Lung (tissue), 12 donors: ENCODE measurements around the gene STBD1. TPM values are rescaled to one million over a fixed set of nuclear protein-coding genes. Genes with fewer than 3 reads are reported as not detected.

Experiments
- ATAC-seq: fragments of 200-7000 bp; cut with Tn5 transposase; one replicate; pipeline ENCODE4 v1.9.1; 2020; ENCODE audit warnings: moderate number of reproducible peaks; ENCODE audit not compliant: insufficient read depth, low FRiP score
- DNase-seq, 3 donors: peaks; one replicate each; pipeline ENCODE4 v3.0.0-alpha.2; 2013 to 2017
- H3K27ac ChIP-seq, 2 donors: one replicate each; pipeline ENCODE4 v1.5.1; 2013; ENCODE audit warnings: mild to moderate bottlenecking in 2 of 2, moderate library complexity in 2 of 2, control low read depth in 1 of 2, inconsistent platforms in 1 of 2, low read depth in 1 of 2, low read length in 1 of 2
- H3K27me3 ChIP-seq, 3 donors: one replicate each; pipeline ENCODE4 v1.5.1; 2013; ENCODE audit warnings: low read length in 2 of 3; ENCODE audit not compliant: control insufficient read depth in 3 of 3, insufficient read depth in 3 of 3
- H3K36me3 ChIP-seq, 4 donors: one replicate each; pipeline ENCODE4 v1.5.1; 2013; ENCODE audit warnings: low read length in 4 of 4, mild to moderate bottlenecking in 1 of 4, moderate library complexity in 1 of 4; ENCODE audit not compliant: control insufficient read depth in 4 of 4, insufficient read depth in 4 of 4
- H3K4me1 ChIP-seq, 5 donors: one replicate each; pipeline ENCODE4 v1.5.1; 2013; ENCODE audit warnings: low read length in 5 of 5, mild to moderate bottlenecking in 2 of 5, moderate library complexity in 1 of 5; ENCODE audit not compliant: control insufficient read depth in 5 of 5, insufficient read depth in 5 of 5
- H3K4me3 ChIP-seq: one replicate; pipeline ENCODE4 v1.5.1; 2013; ENCODE audit warnings: mild to moderate bottlenecking, control low read depth, moderate library complexity
- H3K9ac ChIP-seq, 2 donors: one replicate each; pipeline ENCODE4 v1.5.1; 2013; ENCODE audit warnings: low read length in 2 of 2, control low read depth in 1 of 2; ENCODE audit not compliant: insufficient read depth in 1 of 2
- H3K9me3 ChIP-seq, 4 donors: one replicate each; pipeline ENCODE4 v1.5.1; 2013; ENCODE audit warnings: low read length in 3 of 4, mild to moderate bottlenecking in 1 of 4, moderate library complexity in 1 of 4; ENCODE audit not compliant: control insufficient read depth in 4 of 4, insufficient read depth in 3 of 4
- WGBS, 2 donors: extraction: QIAGEN DNeasy Blood & Tissue Kit; methylation state at CpG; one replicate each; pipeline ENCODE4 v1.1.7; 2013; 5-methylcytosine and 5-hydroxymethylcytosine counted together
- polyA plus RNA-seq, 2 donors: library from polyadenylated mRNA; stranded (reverse); fragments of 200-250 nt; gene quantifications; one replicate each; pipeline ENCODE4 v1.2.1, GENCODE V29; 2013
- total RNA-seq, 2 donors: library from RNA; depleted of rRNA in 1 of 2; stranded (reverse); fragments of >200 nt in 1 of 2; gene quantifications; one replicate each; pipeline ENCODE4 v1.2.1, GENCODE V29; 2014 to 2021
- TF ChIP-seq, protein P1 (sequence below): IDR thresholded peaks from 2 replicates; pipeline ENCODE4 v1.5.1; 2012; ENCODE audit warnings: mild to moderate bottlenecking; ENCODE audit errors: control extremely low read depth, extremely low read depth
- donor health status: control.
- donor health status: control.
- donor health status: Bipolar disorder and iron deficiency.
- donor health status: healthy.
- donor health status: DM: yes; HTN: yes; CAD: no.

STBD1 gene
- total and polyA plus RNA-seq, 4 donors: 1.5 to 14.8 (median 6.9) TPM

DNA sequence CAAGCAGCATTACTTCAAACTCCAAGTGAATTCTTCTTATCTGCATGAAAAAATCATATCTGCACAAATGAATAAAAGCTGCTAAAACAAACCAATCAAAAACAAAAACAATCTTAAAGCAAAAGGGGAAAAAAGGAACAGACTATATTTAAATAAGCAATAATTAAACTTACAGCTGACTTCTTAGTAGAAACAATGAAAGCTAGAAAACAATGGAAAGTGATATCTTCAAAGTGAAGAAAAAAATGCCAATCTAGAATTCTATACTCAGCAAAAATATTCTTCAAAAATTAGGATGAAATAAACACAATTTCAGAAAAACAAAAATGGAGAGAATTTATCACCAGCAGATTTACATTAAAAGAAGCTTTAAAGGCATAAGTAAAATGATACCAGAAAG lies 20.0 kb downstream of the STBD1 start:
- ATAC-seq (no peak), DNase-seq (no peak)
- peaks cover 0 to 13% (median 2%) of the 10 kb centered on the region in 4 donors for H3K9me3 ChIP-seq
- no peak overlapping the region for H3K4me3 ChIP-seq
- H3K36me3 ChIP-seq: no peaks in the 10 kb centered on the region
- H3K9ac ChIP-seq: no peak overlapping the region
- H3K27me3 ChIP-seq: no peaks in the 10 kb centered on the region
- TF ChIP-seq, protein P1, sequence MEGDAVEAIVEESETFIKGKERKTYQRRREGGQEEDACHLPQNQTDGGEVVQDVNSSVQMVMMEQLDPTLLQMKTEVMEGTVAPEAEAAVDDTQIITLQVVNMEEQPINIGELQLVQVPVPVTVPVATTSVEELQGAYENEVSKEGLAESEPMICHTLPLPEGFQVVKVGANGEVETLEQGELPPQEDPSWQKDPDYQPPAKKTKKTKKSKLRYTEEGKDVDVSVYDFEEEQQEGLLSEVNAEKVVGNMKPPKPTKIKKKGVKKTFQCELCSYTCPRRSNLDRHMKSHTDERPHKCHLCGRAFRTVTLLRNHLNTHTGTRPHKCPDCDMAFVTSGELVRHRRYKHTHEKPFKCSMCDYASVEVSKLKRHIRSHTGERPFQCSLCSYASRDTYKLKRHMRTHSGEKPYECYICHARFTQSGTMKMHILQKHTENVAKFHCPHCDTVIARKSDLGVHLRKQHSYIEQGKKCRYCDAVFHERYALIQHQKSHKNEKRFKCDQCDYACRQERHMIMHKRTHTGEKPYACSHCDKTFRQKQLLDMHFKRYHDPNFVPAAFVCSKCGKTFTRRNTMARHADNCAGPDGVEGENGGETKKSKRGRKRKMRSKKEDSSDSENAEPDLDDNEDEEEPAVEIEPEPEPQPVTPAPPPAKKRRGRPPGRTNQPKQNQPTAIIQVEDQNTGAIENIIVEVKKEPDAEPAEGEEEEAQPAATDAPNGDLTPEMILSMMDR: no peak
- no peaks in the 10 kb centered on the region for H3K4me1 ChIP-seq
- no peak overlapping the region for H3K27ac ChIP-seq

DNA sequence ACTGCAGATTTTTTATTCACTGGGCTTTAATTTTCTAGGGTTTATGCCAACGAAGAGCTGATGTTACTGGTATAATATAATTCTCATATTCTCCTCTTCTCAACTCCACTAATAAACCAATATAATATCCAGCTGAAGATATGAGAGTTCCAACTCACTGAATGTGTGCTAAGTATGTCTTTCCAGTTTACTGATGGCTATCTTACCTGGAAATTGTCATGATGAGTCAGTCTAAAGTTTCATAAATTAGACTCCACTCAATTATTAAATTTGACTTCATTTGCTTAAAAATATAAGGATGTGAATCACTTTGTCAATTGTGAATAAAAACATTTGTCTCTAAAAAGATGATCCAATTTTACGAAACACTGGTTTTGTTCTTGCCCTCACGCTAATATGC lies 28.4 kb downstream of the STBD1 start:
- H3K36me3 ChIP-seq: no peaks in the 10 kb centered on the region
- WGBS, 2 donors: 75 to 87% methylated on average over 3 of the region's 3 CpGs
- TF ChIP-seq, protein P1: no peak
- no peaks in the 10 kb centered on the region for H3K9me3 ChIP-seq
- no peak overlapping the region for H3K9ac ChIP-seq
- peaks cover 0 to 2% (median 0%) of the 10 kb centered on the region in 3 donors for H3K27me3 ChIP-seq
- no peak overlapping the region for H3K4me3 ChIP-seq
- ATAC-seq: no peak
- H3K27ac ChIP-seq: no peak overlapping the region
- no peak for DNase-seq
- H3K4me1 ChIP-seq: peaks cover 0 to 5% (median 0%) of the 10 kb centered on the region in 5 donors

DNA sequence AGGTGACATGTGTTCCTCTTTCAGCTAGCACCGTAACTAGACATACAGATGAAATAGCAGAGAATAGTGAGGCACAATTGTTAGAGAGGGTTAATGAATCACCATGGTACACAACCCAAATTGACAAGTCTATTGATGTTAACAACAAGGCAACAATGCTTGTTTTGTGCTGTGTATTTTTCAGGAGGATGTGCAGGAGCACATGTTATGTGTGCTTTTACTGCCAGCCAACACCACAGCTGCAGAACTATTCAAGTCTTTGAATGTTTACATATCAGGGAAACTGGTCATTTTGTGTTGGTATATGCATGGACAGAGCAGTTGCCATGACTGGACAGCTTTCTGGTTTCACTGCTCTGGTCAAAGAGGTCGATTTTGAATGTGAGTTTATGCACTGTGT lies 32.8 kb downstream of the STBD1 start:
- Histone ChIP-seq H3K27me3 (no peaks in the 10 kb centered on the region), H3K4me3 (no peak overlapping the region), H3K9me3 (no peaks in the 10 kb centered on the region), H3K4me1 (peaks cover 0 to 5% (median 3%) of the 10 kb centered on the region in 5 donors), H3K36me3 (no peaks in the 10 kb centered on the region), H3K9ac (no peak overlapping the region), H3K27ac (no peak overlapping the region)
- no peak for ATAC-seq
- TF ChIP-seq, protein P1: no peak
- WGBS, 2 donors: 67 to 77% methylated on average over 2 of the region's 2 CpGs
- DNase-seq: peak in 2 of 3 donors; percentile 31 to 47

DNA sequence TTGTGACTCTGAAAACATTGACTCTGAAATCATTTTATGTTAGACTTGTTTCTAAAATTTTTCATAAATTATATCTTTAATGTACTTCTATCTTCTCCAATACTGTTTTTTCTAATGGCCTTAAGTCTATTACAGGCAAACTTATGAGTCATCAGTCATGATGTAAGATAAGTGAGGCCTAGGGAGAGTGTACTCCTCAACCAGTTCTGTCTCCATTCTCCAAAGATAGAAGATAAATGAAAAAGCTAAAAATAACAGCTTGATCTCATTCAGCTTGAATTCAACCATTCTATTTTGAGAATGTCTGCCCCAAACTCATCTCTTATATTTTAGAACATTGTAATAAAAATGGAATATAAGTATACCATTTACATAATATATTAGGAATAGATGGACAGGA lies 34.5 kb downstream of the STBD1 start:
- Histone ChIP-seq H3K9me3 (no peaks in the 10 kb centered on the region), H3K27ac (no peak overlapping the region), H3K4me1 (peaks cover 0 to 5% (median 3%) of the 10 kb centered on the region in 5 donors), H3K27me3 (no peaks in the 10 kb centered on the region), H3K9ac (no peak overlapping the region), H3K4me3 (no peak overlapping the region), H3K36me3 (no peaks in the 10 kb centered on the region)
- TF ChIP-seq, protein P1: no peak
- DNase-seq (no peak), ATAC-seq (no peak)
